HepG2 (cell line): ENCODE measurements around the gene RPS28.
"Not testable (repeated sequence)": the region's sequence is repeated elsewhere in the genome, so short reads cannot be mapped to it uniquely, and the experiment has no call there.

Source experiments
- CEBPB ChIP-seq: IDR thresholded peaks from 2 replicates; pipeline ENCODE4 v1.6.1; 2011; ENCODE audit warnings: low read depth, low read length, improper control_type of control experiment, borderline replicate concordance
- CHD4 ChIP-seq: fragments of 200-600 bp; sonication (generic); IDR thresholded peaks from 2 replicates; pipeline ENCODE4 v1.7.0; 2017; ENCODE audit warnings: mild to moderate bottlenecking, low read length, borderline replicate concordance
- EZH2 ChIP-seq: conservative IDR thresholded peaks from 2 replicates; pipeline ENCODE4 v1.6.1; 2012; ENCODE audit warnings: mild to moderate bottlenecking, low read depth, low read length, moderate library complexity
- TF ChIP-seq, protein P1 (sequence below): sonication (generic); formaldehyde crosslinking; IDR thresholded peaks from 2 replicates; pipeline ENCODE4 v1.5.0; 2020; ENCODE audit warnings: mild to moderate bottlenecking, missing genetic modification reagents, moderate library complexity
- TF ChIP-seq, protein P2 (sequence below): sonication (generic); IDR thresholded peaks from 2 replicates; pipeline ENCODE4 v1.6.1; 2016; ENCODE audit warnings: low read depth, borderline replicate concordance

DNA sequence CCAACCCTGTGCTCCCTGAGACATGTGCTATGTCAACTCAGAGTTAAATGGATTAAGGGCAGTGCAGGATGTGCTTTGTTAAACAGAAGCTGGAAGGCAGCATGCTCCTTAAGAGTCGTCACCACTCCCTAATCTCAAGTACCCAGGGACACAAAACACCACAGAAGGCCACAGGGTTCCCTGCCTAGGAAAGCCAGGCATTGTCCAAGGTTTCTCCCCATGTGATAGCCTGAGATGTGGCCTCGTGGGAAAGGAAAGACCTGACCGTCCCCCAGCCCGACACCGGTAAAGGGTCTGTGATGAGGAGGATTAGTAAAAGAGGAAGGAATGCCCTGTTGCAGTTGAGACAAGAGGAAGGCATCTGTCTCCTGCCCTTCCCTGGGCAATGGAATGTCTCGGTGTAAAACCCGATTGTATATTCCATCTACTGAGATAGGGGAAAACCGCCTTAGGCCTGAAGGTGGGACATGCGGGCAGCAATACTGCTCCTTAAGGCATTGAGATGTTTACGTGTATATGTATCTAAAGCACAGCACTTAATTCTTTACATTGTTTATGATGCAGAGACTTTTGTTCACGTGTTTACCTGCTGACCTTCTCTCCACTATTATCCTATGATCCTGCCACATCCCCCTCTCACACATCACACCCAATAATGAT, 6.2 kb upstream of the RPS28 start:
- TF ChIP-seq CEBPB, CHD4, EZH2: not testable (repeated sequence)
- TF ChIP-seq, protein P1, sequence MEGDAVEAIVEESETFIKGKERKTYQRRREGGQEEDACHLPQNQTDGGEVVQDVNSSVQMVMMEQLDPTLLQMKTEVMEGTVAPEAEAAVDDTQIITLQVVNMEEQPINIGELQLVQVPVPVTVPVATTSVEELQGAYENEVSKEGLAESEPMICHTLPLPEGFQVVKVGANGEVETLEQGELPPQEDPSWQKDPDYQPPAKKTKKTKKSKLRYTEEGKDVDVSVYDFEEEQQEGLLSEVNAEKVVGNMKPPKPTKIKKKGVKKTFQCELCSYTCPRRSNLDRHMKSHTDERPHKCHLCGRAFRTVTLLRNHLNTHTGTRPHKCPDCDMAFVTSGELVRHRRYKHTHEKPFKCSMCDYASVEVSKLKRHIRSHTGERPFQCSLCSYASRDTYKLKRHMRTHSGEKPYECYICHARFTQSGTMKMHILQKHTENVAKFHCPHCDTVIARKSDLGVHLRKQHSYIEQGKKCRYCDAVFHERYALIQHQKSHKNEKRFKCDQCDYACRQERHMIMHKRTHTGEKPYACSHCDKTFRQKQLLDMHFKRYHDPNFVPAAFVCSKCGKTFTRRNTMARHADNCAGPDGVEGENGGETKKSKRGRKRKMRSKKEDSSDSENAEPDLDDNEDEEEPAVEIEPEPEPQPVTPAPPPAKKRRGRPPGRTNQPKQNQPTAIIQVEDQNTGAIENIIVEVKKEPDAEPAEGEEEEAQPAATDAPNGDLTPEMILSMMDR (CRISPR knock-in tag): not testable (repeated sequence)
- TF ChIP-seq, protein P2, sequence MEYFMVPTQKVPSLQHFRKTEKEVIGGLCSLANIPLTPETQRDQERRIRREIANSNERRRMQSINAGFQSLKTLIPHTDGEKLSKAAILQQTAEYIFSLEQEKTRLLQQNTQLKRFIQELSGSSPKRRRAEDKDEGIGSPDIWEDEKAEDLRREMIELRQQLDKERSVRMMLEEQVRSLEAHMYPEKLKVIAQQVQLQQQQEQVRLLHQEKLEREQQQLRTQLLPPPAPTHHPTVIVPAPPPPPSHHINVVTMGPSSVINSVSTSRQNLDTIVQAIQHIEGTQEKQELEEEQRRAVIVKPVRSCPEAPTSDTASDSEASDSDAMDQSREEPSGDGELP: not testable (repeated sequence)
